Neural crest cell (in vitro differentiated cells): ENCODE measurements around the gene CDKN1C. TPM values are rescaled to one million over a fixed set of nuclear protein-coding genes. Genes with fewer than 3 reads are reported as not detected.

ENCODE experiments used
- DNase-seq: peaks from one replicate; pipeline ENCODE4 v3.0.0; 2021; ENCODE audit warnings: low read depth, mixed read lengths, low spot score
- H3K27ac Mint-ChIP-seq: one replicate; pipeline ENCODE4 v1.8.0; 2021; ENCODE audit warnings: mild to moderate bottlenecking, mixed read lengths; ENCODE audit not compliant: unreplicated experiment
- H3K27me3 Mint-ChIP-seq: 2 replicates; pipeline ENCODE4 v1.8.0; 2021; ENCODE audit warnings: low read depth, mild to moderate bottlenecking, mixed read lengths
- H3K36me3 Mint-ChIP-seq: 2 replicates; pipeline ENCODE4 v1.8.0; 2021; ENCODE audit warnings: low read depth, mild to moderate bottlenecking, mixed read lengths
- H3K4me1 Mint-ChIP-seq: 2 replicates; pipeline ENCODE4 v1.8.0; 2021; ENCODE audit warnings: mixed read lengths
- H3K4me3 Mint-ChIP-seq: one replicate; pipeline ENCODE4 v1.8.0; 2021; ENCODE audit warnings: mild to moderate bottlenecking, mixed read lengths
- H3K9me3 Mint-ChIP-seq: 2 replicates; pipeline ENCODE4 v1.8.0; 2021; ENCODE audit warnings: mixed read lengths
- total RNA-seq: library from RNA; stranded (reverse); gene quantifications from 2 replicates; pipeline ENCODE4 v1.2.1, GENCODE V29; 2021
- TF ChIP-seq, protein P1 (sequence below): fragments of 200-600 bp; sonication (generic); conservative IDR thresholded peaks from 2 replicates; pipeline ENCODE4 v1.5.0; 2021; ENCODE audit warnings: antibody characterized with exemption, mild to moderate bottlenecking

CDKN1C gene
- total RNA-seq, 1 donor from 2014 or later: 78.3 TPM

DNA sequence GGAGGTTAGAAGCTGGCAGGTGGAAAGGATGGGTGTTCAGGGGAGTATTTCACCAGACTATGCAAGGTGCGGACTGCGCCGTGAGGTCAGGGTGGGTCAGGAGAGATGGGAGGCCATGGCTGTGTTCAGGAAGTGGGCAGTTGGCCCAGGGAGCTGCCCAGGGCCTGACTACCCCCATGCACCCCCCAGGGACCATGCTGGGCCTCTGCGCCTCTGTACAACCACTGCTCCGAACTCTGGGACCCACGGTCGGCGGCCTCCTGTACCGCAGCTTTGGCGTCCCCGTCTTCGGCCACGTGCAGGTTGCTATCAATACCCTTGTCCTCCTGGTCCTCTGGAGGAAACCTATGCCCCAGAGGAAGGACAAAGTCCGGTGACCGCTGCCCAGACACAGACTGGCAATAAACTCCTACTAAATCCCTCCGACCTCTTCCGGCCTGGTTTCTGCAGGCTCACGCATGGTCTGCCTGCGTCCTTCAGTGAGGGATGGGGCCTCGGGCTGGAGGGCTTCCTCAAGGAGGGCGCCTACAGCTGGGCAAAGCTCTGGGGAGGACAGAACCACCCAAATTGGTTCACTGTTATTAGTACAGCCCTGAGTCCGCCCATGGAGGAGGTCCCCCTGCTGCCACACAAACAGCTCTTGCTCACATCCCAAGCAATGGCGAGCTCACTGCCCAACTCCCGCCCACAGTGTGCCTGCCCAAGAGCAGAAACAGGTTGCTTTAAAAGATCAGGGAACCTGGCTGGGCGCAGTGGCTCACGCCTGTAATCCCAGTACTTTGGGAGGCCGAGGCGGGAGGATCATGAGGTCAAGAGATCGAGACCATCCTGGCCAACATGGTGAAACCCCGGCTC is 39.5 kb upstream of the CDKN1C start:
- Mint-ChIP-seq H3K27ac (no peak overlapping the region), H3K4me1 (peaks cover 10% of the 10 kb centered on the region), H3K36me3 (no peaks in the 10 kb centered on the region), H3K27me3 (peaks cover 32% of the 10 kb centered on the region), H3K4me3 (no peak overlapping the region), H3K9me3 (no peaks in the 10 kb centered on the region)
- DNase-seq: no peak
- TF ChIP-seq, protein P1, sequence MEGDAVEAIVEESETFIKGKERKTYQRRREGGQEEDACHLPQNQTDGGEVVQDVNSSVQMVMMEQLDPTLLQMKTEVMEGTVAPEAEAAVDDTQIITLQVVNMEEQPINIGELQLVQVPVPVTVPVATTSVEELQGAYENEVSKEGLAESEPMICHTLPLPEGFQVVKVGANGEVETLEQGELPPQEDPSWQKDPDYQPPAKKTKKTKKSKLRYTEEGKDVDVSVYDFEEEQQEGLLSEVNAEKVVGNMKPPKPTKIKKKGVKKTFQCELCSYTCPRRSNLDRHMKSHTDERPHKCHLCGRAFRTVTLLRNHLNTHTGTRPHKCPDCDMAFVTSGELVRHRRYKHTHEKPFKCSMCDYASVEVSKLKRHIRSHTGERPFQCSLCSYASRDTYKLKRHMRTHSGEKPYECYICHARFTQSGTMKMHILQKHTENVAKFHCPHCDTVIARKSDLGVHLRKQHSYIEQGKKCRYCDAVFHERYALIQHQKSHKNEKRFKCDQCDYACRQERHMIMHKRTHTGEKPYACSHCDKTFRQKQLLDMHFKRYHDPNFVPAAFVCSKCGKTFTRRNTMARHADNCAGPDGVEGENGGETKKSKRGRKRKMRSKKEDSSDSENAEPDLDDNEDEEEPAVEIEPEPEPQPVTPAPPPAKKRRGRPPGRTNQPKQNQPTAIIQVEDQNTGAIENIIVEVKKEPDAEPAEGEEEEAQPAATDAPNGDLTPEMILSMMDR: no peak

DNA sequence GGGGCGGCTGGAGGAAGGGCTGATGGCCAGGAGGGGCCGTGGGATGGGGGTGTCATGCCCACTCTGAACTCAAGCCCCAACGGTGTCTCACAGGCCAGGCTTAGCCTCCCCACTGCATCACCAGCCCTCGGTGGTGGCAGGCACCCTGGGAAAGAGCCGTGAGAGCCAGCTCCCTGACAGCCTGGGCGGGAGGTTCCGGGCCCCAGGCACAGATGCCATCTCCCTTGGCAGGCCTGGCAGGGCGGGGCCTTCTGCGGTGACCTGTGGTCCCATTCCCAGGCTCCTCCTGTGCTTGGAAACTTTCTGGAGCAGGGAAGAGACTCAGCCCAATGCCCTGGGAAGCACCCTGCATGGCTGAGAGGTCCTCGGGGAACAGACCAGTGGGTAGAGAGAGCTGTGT is 38.8 kb upstream of the CDKN1C start:
- no peaks in the 10 kb centered on the region for H3K36me3 Mint-ChIP-seq
- no peak overlapping the region for H3K27ac Mint-ChIP-seq
- DNase-seq: no peak
- peaks cover 28% of the 10 kb centered on the region for H3K27me3 Mint-ChIP-seq
- no peaks in the 10 kb centered on the region for H3K9me3 Mint-ChIP-seq
- TF ChIP-seq, protein P1: no peak
- H3K4me1 Mint-ChIP-seq: peaks cover 7% of the 10 kb centered on the region
- H3K4me3 Mint-ChIP-seq: no peak overlapping the region

DNA sequence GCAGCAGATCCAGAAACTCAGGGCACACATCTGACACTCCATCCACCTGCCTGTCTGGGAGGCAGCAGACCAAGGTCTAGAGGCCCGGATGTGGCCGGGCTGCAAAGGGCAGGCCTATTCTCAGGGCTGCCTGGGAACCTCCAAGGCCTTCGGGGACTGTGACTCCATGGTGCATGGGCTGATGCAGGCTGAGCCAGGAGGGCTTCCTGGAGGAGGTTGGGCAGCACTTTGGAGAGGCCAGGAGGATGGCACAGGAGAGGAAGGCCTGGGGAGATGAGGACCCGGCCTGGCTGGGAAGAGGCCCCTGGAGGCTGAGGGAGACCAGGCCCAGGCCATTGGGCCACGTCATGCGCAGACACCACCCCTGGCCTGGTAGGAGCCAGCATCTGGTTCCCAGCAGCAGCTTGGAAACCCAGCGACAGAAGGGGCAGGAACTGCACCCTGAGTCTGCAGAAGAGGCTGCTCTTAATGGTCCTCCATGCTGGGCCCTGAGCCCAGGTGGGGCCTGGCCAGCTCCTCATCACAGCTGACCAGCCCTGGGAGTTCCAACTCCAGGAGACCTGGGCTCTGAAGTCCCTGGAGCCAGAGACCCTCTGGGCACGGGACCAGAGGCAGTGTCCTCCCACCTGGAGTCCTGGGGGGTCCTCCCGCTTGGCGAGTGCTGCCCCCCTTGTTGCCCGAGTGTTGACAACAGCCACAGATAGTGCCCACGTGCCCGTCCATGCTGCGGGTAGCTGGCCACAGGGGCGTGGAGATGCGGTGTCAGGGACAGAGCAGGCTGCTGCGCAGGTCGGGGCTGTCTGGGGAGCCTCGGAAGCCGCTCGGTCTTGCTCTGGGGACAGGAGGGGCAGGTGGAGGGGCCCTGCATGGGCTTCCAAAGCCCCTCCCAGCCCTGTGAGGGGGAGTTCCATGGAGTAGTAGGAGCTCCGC is 38.1 kb upstream of the CDKN1C start:
- Mint-ChIP-seq H3K36me3 (no peaks in the 10 kb centered on the region), H3K4me3 (no peak overlapping the region), H3K27ac (no peak overlapping the region), H3K27me3 (peaks cover 23% of the 10 kb centered on the region), H3K9me3 (no peaks in the 10 kb centered on the region), H3K4me1 (peaks cover 3% of the 10 kb centered on the region)
- DNase-seq: no peak
- TF ChIP-seq, protein P1: no peak

DNA sequence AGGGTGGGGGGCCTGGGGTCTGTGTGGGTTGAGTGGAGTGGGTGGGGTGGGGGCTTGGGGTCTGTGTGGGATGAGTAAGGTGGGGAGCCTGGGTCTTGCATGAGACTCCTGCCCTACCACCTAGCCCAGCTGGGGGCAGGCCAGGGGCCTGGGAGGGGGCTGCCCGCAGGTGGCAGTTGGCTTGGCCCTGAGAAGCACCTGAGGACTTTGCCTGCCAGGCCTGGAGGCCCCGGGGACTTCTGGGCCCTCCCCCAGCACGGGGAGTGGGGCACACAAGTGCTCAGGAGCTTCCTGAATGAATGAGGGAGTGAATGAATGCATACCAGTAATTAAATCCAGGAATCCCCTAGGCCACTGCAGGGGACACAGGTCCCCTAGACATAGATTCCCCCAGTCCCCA is 37.1 kb upstream of the CDKN1C start:
- DNase-seq: no peak
- TF ChIP-seq, protein P1: no peak
- Mint-ChIP-seq H3K4me1 (no peaks in the 10 kb centered on the region), H3K9me3 (no peaks in the 10 kb centered on the region), H3K4me3 (no peak overlapping the region), H3K27ac (no peak overlapping the region), H3K36me3 (no peaks in the 10 kb centered on the region), H3K27me3 (peaks cover 15% of the 10 kb centered on the region)

DNA sequence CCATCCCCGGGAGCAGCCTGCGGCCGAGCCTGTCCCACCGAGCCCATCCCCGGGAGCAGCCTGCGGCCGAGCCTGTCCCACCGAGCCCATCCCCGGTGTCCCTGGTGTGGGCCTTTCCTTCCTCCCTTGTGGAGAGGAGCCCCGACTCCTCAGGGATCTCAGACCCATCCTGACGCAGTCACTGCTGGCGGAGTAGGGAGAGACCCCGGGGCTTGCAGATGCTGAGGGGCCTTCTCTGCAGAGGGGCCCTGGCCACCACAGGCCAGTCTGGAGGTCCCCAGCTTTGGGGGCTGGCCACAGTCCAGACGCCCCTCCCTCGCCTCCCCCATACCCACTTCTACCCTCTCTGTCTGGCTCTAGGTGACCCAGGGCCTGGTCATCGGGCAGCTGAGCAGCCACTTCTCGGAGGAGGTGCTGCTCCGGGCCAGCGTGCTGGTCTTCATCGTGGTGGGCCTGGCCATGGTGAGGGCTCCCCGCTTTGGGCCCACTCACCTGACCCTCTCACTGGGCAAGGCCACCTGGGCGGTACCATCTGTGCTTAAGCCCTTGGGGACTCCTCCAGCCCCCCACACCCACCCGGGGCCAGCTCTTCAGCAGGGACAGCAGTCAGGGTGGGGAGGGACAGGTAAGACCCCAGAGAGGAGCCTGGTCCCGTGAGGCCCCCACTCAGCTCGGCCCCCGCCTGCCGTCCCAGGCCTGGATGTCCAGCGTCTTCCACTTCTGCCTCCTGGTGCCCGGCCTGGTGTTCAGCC is 36.3 kb upstream of the CDKN1C start:
- TF ChIP-seq, protein P1: no peak
- peaks cover 7% of the 10 kb centered on the region for H3K27me3 Mint-ChIP-seq
- DNase-seq: no peak
- no peaks in the 10 kb centered on the region for H3K36me3 Mint-ChIP-seq
- no peak overlapping the region for H3K27ac Mint-ChIP-seq
- H3K4me1 Mint-ChIP-seq: no peaks in the 10 kb centered on the region
- H3K4me3 Mint-ChIP-seq: no peak overlapping the region
- H3K9me3 Mint-ChIP-seq: no peaks in the 10 kb centered on the region
